Measurements from ENCODE around the gene SNCA. TPM values are rescaled to one million over a fixed set of nuclear protein-coding genes. Genes with fewer than 3 reads are reported as not detected.

Gene SNCA
- total RNA-seq, 1 experiment from 2014 or later = 6.0 TPM

Other genes with a start within 250 kb of the SNCA start
- not detected for gene MMRN1, start 57.7 kb upstream of the SNCA start, total RNA-seq (2021; ENCODE audit: unreplicated experiment)

Data from Panc1 (cell line).